ENCODE measurements around the gene ANKRD23. TPM values are rescaled to one million over a fixed set of nuclear protein-coding genes. Genes with fewer than 3 reads are reported as not detected.

Gene ANKRD23
- total and polyA plus RNA-seq, 2 of the 13 experiments (the other 11 are each of a cell fraction or from before 2014, with no cell fraction given) = 1.5 to 1.6 TPM

- TF ChIP-seq RERE (CRISPR knock-in tag; IDR thresholded peaks at IDR 0.05; ENCODE audit: low read depth) (no peak), ZNF713 (CRISPR knock-in tag; IDR thresholded peaks at IDR 0.05) (no peak), SALL2 (CRISPR knock-in tag; IDR thresholded peaks at IDR 0.05) (no peak; the same call in 1 of the 2 replicates), JUNB (CRISPR knock-in tag; IDR thresholded peaks at IDR 0.05; ENCODE audit: borderline replicate concordance) (no peak), ZNF34 (CRISPR knock-in tag; IDR thresholded peaks at IDR 0.05; ENCODE audit: borderline replicate concordance) (no peak), NR2F6 (IDR thresholded peaks at IDR 0.05) (no peak), NR2F6 (CRISPR knock-in tag; IDR thresholded peaks at IDR 0.05) (no peak), MIXL1 (CRISPR knock-in tag; IDR thresholded peaks at IDR 0.05) (peak; percentile 48; the same call in 1 of the 2 replicates), ZFP36L2 (CRISPR knock-in tag; IDR thresholded peaks at IDR 0.05) (no peak), ZFP62 (CRISPR knock-in tag; IDR thresholded peaks at IDR 0.05) (no peak), TBL1XR1 (IDR thresholded peaks at IDR 0.05; ENCODE audit: borderline replicate concordance, low read length, partially characterized antibody) (no peak), CBX1 (IDR thresholded peaks at IDR 0.05; ENCODE audit: low read depth) (no peak), ZNF431 (CRISPR knock-in tag; IDR thresholded peaks at IDR 0.05; ENCODE audit: borderline replicate concordance, low read depth) (0 out of 2 replicates have a peak, but pooled peaks have one; percentile 19), TOPORS (CRISPR knock-in tag; IDR thresholded peaks at IDR 0.05) (0 out of 2 replicates have a peak, but pooled peaks have one; percentile 30), CREB1 (IDR thresholded peaks at IDR 0.05) (no peak), CREB1 (CRISPR knock-in tag; IDR thresholded peaks at IDR 0.05) (no peak), PHB2 (IDR thresholded peaks at IDR 0.05; ENCODE audit: partially characterized antibody) (no peak), ZFP90 (CRISPR knock-in tag; IDR thresholded peaks at IDR 0.05; ENCODE audit: borderline replicate concordance) (no peak; the same call in none of the 2 replicates), DNMT3B (CRISPR knock-in tag; conservative IDR thresholded peaks at IDR 0.05) (no peak), ATF7-NPFF (CRISPR knock-in tag; IDR thresholded peaks at IDR 0.05; ENCODE audit: low read depth) (no peak), PAX8 (CRISPR knock-in tag; IDR thresholded peaks at IDR 0.05; ENCODE audit: borderline replicate concordance) (no peak), ZMAT3 (CRISPR knock-in tag; conservative IDR thresholded peaks at IDR 0.05) (no peak; the same call in 1 of the 2 replicates), ZNF562 (CRISPR knock-in tag; IDR thresholded peaks at IDR 0.05; ENCODE audit: borderline replicate concordance) (no peak), ZC3H13 (CRISPR knock-in tag; IDR thresholded peaks at IDR 0.05) (no peak), PHF5A (CRISPR knock-in tag; IDR thresholded peaks at IDR 0.05; ENCODE audit: low read depth, unreplicated experiment) (peak; percentile 19), ZNF414 (CRISPR knock-in tag; IDR thresholded peaks at IDR 0.05) (no peak)
Observed at GRCh38 chr2:96867756-96868554, 24.1 kb upstream of the ANKRD23 start (continued).

Measured in HepG2 (cell line).